D721Med (cell line): ENCODE measurements around the gene SIGLEC7.

Source experiments
- DNase-seq: peaks from one replicate; pipeline ENCODE4 v3.0.0; 2011; ENCODE audit warnings: low spot score; ENCODE audit not compliant: insufficient read length
- FAIRE-seq: peaks from 2 replicates; lab custom pipeline; 2011; peaks lifted over from hg19 to GRCh38; lab: Jason Lieb, UNC
- TF ChIP-seq, protein P1 (sequence below): IDR thresholded peaks from 2 replicates; pipeline ENCODE4 v1.5.1; 2012; ENCODE audit warnings: mild to moderate bottlenecking, control low read depth; ENCODE audit not compliant: insufficient read depth; ENCODE audit errors: missing control alignments

SIGLEC7 gene

DNA sequence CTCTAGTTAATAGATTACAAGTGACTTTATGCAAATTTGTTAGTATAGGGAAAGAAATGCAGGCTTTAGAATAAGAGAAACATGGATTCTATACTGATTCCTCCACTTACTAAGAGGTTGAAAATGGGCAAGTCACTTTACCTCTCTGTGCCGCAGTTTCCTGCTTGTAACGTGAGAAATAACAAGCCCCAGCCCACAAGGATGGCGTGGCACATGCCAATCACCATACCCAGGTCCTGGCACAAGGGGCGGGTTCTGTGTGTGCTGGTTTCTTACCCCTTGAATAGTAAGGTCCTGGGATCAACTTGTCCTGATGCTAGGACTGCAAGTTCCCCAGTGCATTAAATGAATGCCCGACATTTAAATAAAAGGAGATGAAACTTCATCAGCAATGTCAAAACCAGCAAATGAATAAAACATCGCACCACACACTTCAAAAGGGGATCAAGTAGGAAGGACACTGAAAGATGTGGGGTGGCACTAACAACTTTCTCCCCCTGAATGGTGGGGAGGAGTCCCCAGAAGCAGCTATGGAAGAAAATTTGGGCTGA lies 25.3 kb upstream of the SIGLEC7 start:
- FAIRE-seq = no peak
- no peak for DNase-seq
- TF ChIP-seq, protein P1, sequence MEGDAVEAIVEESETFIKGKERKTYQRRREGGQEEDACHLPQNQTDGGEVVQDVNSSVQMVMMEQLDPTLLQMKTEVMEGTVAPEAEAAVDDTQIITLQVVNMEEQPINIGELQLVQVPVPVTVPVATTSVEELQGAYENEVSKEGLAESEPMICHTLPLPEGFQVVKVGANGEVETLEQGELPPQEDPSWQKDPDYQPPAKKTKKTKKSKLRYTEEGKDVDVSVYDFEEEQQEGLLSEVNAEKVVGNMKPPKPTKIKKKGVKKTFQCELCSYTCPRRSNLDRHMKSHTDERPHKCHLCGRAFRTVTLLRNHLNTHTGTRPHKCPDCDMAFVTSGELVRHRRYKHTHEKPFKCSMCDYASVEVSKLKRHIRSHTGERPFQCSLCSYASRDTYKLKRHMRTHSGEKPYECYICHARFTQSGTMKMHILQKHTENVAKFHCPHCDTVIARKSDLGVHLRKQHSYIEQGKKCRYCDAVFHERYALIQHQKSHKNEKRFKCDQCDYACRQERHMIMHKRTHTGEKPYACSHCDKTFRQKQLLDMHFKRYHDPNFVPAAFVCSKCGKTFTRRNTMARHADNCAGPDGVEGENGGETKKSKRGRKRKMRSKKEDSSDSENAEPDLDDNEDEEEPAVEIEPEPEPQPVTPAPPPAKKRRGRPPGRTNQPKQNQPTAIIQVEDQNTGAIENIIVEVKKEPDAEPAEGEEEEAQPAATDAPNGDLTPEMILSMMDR = no peak

DNA sequence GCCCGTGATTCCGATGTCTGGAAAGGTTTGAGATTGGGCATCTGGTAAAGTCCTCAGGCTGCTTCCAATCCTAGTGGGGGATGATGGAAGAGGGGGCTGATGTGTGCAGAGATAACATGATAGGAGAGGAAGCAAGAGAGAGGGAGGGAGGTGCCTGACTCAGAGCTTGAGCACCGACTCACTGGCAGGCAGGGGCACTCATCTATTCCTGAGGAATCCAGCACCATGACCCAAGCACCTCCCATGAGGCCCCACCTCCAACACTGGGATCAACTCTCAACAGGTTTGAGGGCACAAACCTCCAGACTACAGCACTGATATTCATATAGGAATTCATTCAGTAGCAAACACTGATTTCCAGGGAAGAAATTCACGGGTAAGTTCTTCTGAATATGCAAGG lies 23.0 kb upstream of the SIGLEC7 start:
- no peak for FAIRE-seq
- TF ChIP-seq, protein P1 = no peak

DNA sequence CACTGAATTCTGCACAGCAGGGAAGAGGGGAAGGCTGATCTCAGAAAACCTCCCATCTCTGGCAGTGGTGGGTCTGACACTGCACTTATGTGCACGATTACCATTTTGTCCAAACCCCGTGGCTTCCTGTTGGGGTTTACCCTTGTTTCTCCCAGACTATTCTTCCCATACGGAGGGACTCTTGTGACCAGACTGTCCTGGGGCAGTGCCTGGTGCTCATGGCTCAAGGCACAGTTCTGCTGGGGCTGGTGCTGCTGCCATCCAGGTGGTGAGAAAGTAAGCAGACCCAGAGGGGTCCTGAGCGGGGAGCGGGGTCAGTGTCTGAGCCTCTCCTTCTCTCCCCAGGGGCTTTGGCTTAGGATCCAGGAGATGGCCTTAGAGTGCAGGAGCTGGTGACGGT lies 22.5 kb upstream of the SIGLEC7 start:
- TF ChIP-seq, protein P1 = no peak
- DNase-seq (no peak), FAIRE-seq (no peak)

More for the DNA sequence above, 23.0 kb upstream of the SIGLEC7 start:
- no peak for DNase-seq

DNA sequence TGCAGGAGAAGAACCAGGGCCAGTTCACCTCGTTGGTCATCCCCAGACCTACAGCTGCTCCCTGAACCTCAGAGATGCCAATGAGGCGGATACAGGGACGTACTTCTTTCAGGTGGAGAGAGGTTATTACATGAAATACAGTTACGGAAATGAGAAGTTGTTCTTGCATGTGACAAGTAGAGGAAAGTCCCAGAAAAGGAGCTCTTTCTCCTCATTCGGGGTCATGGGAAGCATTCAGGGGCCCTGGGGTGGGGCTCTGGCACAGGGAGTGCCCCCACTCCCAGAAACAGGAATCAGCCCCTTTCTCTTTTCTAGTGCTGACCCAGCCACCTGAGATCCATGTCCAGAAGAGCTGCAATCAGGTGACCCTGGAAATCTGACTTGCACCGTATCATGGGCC lies 21.9 kb upstream of the SIGLEC7 start:
- TF ChIP-seq, protein P1 = no peak
- FAIRE-seq (no peak), DNase-seq (no peak)

DNA sequence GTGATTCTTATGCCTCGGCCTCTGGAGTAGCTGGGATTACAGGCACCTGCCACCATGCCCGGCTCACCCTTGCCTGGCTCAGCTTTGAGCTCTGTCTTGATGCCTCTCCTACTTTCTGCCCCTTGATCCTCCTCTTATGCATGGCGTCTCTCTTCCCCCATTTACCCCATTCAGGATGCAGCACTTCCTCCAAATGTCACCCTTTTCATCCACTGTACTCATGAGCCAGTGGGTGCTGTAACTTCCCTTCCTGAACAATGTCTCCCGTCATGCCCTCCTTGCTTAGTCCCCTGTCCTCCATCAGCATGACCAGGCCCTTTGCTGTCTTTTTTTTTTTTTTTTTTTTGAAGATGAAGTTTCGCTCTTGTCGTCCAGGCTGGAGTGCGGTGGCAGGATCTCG lies 20.8 kb upstream of the SIGLEC7 start:
- FAIRE-seq = no peak
- TF ChIP-seq, protein P1 = no peak
- DNase-seq = no peak

DNA sequence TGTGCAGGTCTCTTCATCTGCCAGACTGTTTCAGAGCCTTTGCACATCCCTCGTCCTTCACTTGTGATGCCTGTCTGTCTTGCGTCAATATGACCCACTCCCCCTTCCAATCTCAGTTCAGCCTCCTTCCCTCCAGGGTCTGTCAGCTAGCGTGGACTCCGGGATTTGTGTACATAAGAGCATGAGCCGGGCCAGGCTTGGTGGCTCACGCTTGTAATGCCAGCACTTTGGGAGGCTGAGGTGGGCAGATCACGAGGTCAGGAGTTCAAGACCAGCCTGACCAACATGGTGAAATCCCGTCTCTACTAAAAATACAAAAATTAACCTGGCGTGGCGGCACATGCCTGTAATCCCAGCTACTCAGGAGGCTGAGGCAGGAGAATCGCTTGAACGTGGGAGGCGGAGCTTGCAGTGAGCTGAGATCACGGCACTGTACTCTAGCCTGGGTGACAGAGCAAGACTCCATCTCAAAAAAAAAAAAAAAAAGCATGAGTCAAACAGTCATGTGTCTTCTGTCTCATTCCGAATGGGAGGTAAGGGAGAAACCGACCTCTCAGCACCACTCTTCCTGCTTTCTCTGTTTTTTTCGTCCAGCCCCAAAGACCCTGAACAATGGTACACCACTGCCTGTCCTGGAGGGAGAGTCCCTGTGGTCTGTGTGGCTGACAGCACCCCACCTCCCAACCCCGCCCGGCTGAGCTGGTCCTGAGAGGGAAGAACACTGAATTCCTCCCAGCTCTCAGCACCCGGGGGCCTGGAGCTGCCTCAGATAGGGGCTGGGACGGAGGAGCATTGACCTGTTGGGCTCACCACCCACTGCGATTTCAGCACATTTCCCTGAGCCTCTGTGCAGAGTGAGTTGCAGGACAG lies 19.8 kb upstream of the SIGLEC7 start:
- no peak for FAIRE-seq
- TF ChIP-seq, protein P1 = no peak
- no peak for DNase-seq

DNA sequence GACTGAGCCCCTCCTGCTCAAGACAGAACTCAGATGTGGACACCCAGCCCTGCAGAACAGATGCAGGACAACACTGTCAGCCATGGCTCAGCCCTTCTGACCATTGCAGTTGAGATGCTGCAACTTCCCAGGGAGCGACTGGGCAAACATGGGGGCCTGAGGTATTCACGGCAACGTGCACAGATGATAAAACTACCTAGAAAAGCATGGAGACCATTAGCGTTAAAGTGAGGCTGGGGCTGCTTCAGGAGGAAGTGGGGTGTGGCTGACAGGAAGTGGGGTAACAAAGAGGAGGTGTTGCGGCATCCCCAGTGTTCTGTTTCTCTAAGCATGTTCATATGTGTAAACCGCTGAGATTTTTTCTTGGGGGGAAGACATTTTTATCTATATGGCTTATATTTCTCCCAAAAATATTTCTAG lies 18.7 kb upstream of the SIGLEC7 start:
- FAIRE-seq (no peak), DNase-seq (no peak)
- TF ChIP-seq, protein P1 = no peak
